H1 (cell line): ENCODE results near the gene ATP8B3. TPM values are rescaled to one million over a fixed set of nuclear protein-coding genes. Genes with fewer than 3 reads are reported as not detected.
A peak's percentile ranks its signal among the peaks of the same experiment; 100 is the strongest.

Source experiments
- ATF3 ChIP-seq: IDR thresholded peaks from 2 replicates; pipeline ENCODE4 v1.6.1; 2011; ENCODE audit warnings: low read depth, mild to moderate bottlenecking, low read length; ENCODE audit not compliant: insufficient read depth
- CHD2 ChIP-seq: IDR thresholded peaks from 2 replicates; pipeline ENCODE4 v1.6.1; 2012; ENCODE audit warnings: low read length, improper control_type of control experiment
- CTBP2 ChIP-seq: IDR thresholded peaks from 2 replicates; pipeline ENCODE4 v1.7.0; 2011; ENCODE audit warnings: borderline replicate concordance, mild to moderate bottlenecking, moderate library complexity, mixed read lengths, low read length; ENCODE audit not compliant: insufficient read depth, insufficient read length
- CTCF ChIP-seq, 3 experiments: IDR thresholded peaks; 1 replicate in 2 of 3; 2 replicates in 1 of 3; pipeline versions ENCODE4 v1.5.1 to v1.6.1; 2011; ENCODE audit warnings: low read length in 3 of 3, mild to moderate bottlenecking in 3 of 3, inconsistent platforms in 2 of 3, low read depth in 1 of 3, moderate library complexity in 1 of 3; ENCODE audit not compliant: insufficient read depth in 1 of 3; ENCODE audit errors: control extremely low read depth in 1 of 3
- E2F6 ChIP-seq: IDR thresholded peaks from 2 replicates; pipeline ENCODE4 v1.6.1; 2012; ENCODE audit warnings: inconsistent platforms
- EZH2 ChIP-seq: fragments of 200-600 bp; sonication (generic); IDR thresholded peaks from 2 replicates; pipeline ENCODE4 v1.7.1; 2012; ENCODE audit warnings: low read depth, mild to moderate bottlenecking, moderate library complexity, low read length, inconsistent platforms; ENCODE audit not compliant: severe bottlenecking
- GTF2F1 ChIP-seq: IDR thresholded peaks from 2 replicates; pipeline ENCODE4 v1.6.1; 2012; ENCODE audit warnings: low read depth, low read length, improper control_type of control experiment, borderline replicate concordance
- JUN ChIP-seq: IDR thresholded peaks from 2 replicates; pipeline ENCODE4 v1.6.1; 2011; ENCODE audit warnings: low read depth, mild to moderate bottlenecking, improper control_type of control experiment, low read length
- KDM1A ChIP-seq: fragments of 200-600, 300-600 bp; sonication (generic); IDR thresholded peaks from 2 replicates; pipeline ENCODE4 v1.7.1; 2016; ENCODE audit warnings: mild to moderate bottlenecking, low read length, borderline replicate concordance
- KDM4A ChIP-seq: IDR thresholded peaks from one replicate; pipeline ENCODE4 v1.7.1; 2012; ENCODE audit warnings: low read depth, mild to moderate bottlenecking, moderate library complexity, low read length, inconsistent platforms; ENCODE audit not compliant: severe bottlenecking
- MAX ChIP-seq: IDR thresholded peaks from 2 replicates; pipeline ENCODE4 v1.6.1; 2012; ENCODE audit warnings: inconsistent platforms
- NANOG ChIP-seq: IDR thresholded peaks from 2 replicates; pipeline ENCODE4 v1.6.1; 2011; ENCODE audit warnings: low read length, low read depth, mild to moderate bottlenecking, inconsistent platforms; ENCODE audit not compliant: insufficient read depth, poor library complexity, severe bottlenecking
- POLR2AphosphoS5 ChIP-seq: IDR thresholded peaks from 2 replicates; pipeline ENCODE4 v1.6.1; 2011; ENCODE audit warnings: low read depth, low read length
- TAF1 ChIP-seq: IDR thresholded peaks from 2 replicates; pipeline ENCODE4 v1.6.1; 2011; ENCODE audit warnings: mild to moderate bottlenecking, low read depth, low read length
- TBP ChIP-seq: IDR thresholded peaks from 2 replicates; pipeline ENCODE4 v1.6.1; 2011; ENCODE audit warnings: low read depth, low read length, improper control_type of control experiment
- USF2 ChIP-seq: IDR thresholded peaks from 2 replicates; pipeline ENCODE4 v1.6.1; 2011; ENCODE audit warnings: low read length, improper control_type of control experiment
- ZNF274 ChIP-seq: IDR thresholded peaks from 2 replicates; pipeline ENCODE4 v1.7.0; 2012; ENCODE audit warnings: low read length, borderline replicate concordance; ENCODE audit errors: extremely low read depth
- polyA plus RNA-seq, 7 experiments: library from polyadenylated mRNA; depleted of rRNA in 3 of 7; stranded (reverse) in 5 of 7; unstranded in 2 of 7; fragments of >200 nt in 5 of 7; fragments of 200-250 nt in 2 of 7; gene quantifications; 1 replicate in 5 of 7; 2 replicates in 1 of 7; 4 replicates in 1 of 7; pipeline versions ENCODE4 v1.2.1 to v1.2.3, GENCODE V29; 2011 to 2013; ENCODE audit warnings: missing spikeins in 2 of 7, mixed read lengths in 2 of 7
- total RNA-seq: library from RNA; stranded (reverse); fragmentation: NEBNext Ultra II Directional; extraction: Animal tissue kit (Norgen Biotek cat#: 25700); gene quantifications from 2 replicates; pipeline ENCODE4 v1.2.1, GENCODE V29; 2021

ATP8B3 gene
- total and polyA plus RNA-seq, 2 of the 8 experiments (the other 6 are each of a cell fraction or from before 2014, with no cell fraction given), result 4.1 to 9.3 TPM

GRCh38 chr19:1812426-1813191 lies 533 bp upstream of the ATP8B3 start (continued):
- TF ChIP-seq CHD2 (no peak), KDM4A (peak; percentile 76), E2F6 (peak; percentile 38; the same call in 1 of the 2 replicates), POLR2AphosphoS5 (no peak; the same call in 1 of the 2 replicates), ATF3 (no peak), ZNF274 (no peak), NANOG (no peak), CTCF (IDR thresholded peaks at IDR 0.05; ENCODE audit: control extremely low read depth in 1 of 3, insufficient read depth in 1 of 3, low read depth in 1 of 3, low read length in 3 of 3) (peak; percentile 80 to 93 (median 84)), TAF1 (peak; percentile 42; the same call in 1 of the 2 replicates), CTBP2 (no peak), KDM1A (no peak), GTF2F1 (no peak), MAX (0 out of 2 replicates have a peak, but pooled peaks have one; percentile 17), EZH2 (no peak), JUN (no peak), USF2 (no peak), TBP (no peak)
